PC-3 (cell line): ENCODE data around the gene SLC25A24. TPM values are rescaled to one million over a fixed set of nuclear protein-coding genes. Genes with fewer than 3 reads are reported as not detected.

Source experiments
- total RNA-seq: library from RNA; depleted of rRNA; stranded (reverse); fragments of >200 nt; gene quantifications from 2 replicates; pipeline ENCODE4 v1.2.3, GENCODE V29; 2014; rRNA removed

The SLC25A24 gene
- total RNA-seq, 1 experiment from 2014 or later = 30.3 TPM

Other genes starting within 250 kb of the SLC25A24 start
- 0.73 and 0.98 TPM in 2 replicates for gene VAV3, start 235.2 kb downstream of the SLC25A24 start, total RNA-seq
- 0.07 TPM in 1 of 2 replicates, not detected in the other for gene NBPF4, start 43.7 kb upstream of the SLC25A24 start, total RNA-seq
- 0.07 TPM in 1 of 2 replicates, not detected in the other for gene NBPF6, start 250.0 kb upstream of the SLC25A24 start, total RNA-seq